Central memory CD8-positive, alpha-beta T cell (primary cell): ENCODE data around the gene IGSF9B.
A peak's percentile ranks its signal among the peaks of the same experiment; 100 is the strongest.

Experiments
- ATAC-seq: fragments of 150-1000 bp; cut with Tn5 transposase; replicated peaks from 2 replicates; pipeline ENCODE4 v1.10.0; 2022; ENCODE audit warnings: mild to moderate bottlenecking, moderate FRiP score, moderate number of reproducible peaks; ENCODE audit not compliant: poor library complexity, severe bottlenecking; ENCODE audit errors: extremely low read depth
- DNase-seq, 2 donors: peaks; one replicate each; pipeline ENCODE4 v3.0.0; 2021; ENCODE audit warnings: low spot score in 2 of 2
- H3K27ac Mint-ChIP-seq: one replicate; pipeline ENCODE4 v1.8.0; 2022; ENCODE audit warnings: low read depth, mild to moderate bottlenecking, moderate library complexity, mixed read lengths
- H3K27me3 Mint-ChIP-seq: one replicate; pipeline ENCODE4 v1.8.0; 2022; ENCODE audit warnings: mixed read lengths
- H3K36me3 Mint-ChIP-seq: one replicate; pipeline ENCODE4 v1.8.0; 2022; ENCODE audit warnings: mild to moderate bottlenecking, moderate library complexity, mixed read lengths; ENCODE audit not compliant: insufficient read depth
- H3K4me1 Mint-ChIP-seq: one replicate; pipeline ENCODE4 v1.8.0; 2022; ENCODE audit warnings: mixed read lengths
- H3K4me3 Mint-ChIP-seq: one replicate; pipeline ENCODE4 v1.8.0; 2022; ENCODE audit warnings: mild to moderate bottlenecking, moderate library complexity, mixed read lengths
- H3K9me3 Mint-ChIP-seq: one replicate; pipeline ENCODE4 v1.8.0; 2022; ENCODE audit warnings: mixed read lengths

IGSF9B gene

GRCh38 chr11:133895061-133895479 lies 61.7 kb downstream of the IGSF9B start:
- DNase-seq, result no peak
- no peaks in the 10 kb centered on the region for H3K36me3 Mint-ChIP-seq
- no peaks in the 10 kb centered on the region for H3K4me1 Mint-ChIP-seq
- H3K27ac Mint-ChIP-seq, result no peak overlapping the region
- no peaks in the 10 kb centered on the region for H3K9me3 Mint-ChIP-seq
- no peak for ATAC-seq
- H3K4me3 Mint-ChIP-seq, result no peak overlapping the region
- peaks cover 25% of the 10 kb centered on the region for H3K27me3 Mint-ChIP-seq

GRCh38 chr11:133893381-133893780 lies 63.4 kb downstream of the IGSF9B start:
- no peaks in the 10 kb centered on the region for H3K4me1 Mint-ChIP-seq
- DNase-seq, result peak in 1 of 2 donors; percentile 0
- no peak overlapping the region for H3K4me3 Mint-ChIP-seq
- peaks cover 42% of the 10 kb centered on the region for H3K27me3 Mint-ChIP-seq
- no peaks in the 10 kb centered on the region for H3K36me3 Mint-ChIP-seq
- H3K9me3 Mint-ChIP-seq, result no peaks in the 10 kb centered on the region
- H3K27ac Mint-ChIP-seq, result no peak overlapping the region
- ATAC-seq, result no peak

- Mint-ChIP-seq H3K27me3 (peaks cover 48% of the 10 kb centered on the region), H3K9me3 (no peaks in the 10 kb centered on the region), H3K4me1 (no peaks in the 10 kb centered on the region), H3K4me3 (no peak overlapping the region), H3K27ac (no peak overlapping the region), H3K36me3 (no peaks in the 10 kb centered on the region)
- peak in 1 of 2 donors; percentile 8 for DNase-seq
- ATAC-seq, result no peak
These were observed 64.0 kb downstream of the IGSF9B start for GRCh38 chr11:133892584-133893380.

GRCh38 chr11:133892126-133892525 lies 64.6 kb downstream of the IGSF9B start:
- Mint-ChIP-seq H3K36me3 (no peaks in the 10 kb centered on the region), H3K27me3 (peaks cover 54% of the 10 kb centered on the region), H3K4me1 (no peaks in the 10 kb centered on the region), H3K4me3 (no peak overlapping the region), H3K27ac (no peak overlapping the region), H3K9me3 (no peaks in the 10 kb centered on the region)
- ATAC-seq (no peak), DNase-seq (peak; percentile 2 to 4)

- Mint-ChIP-seq H3K27ac (no peak overlapping the region), H3K9me3 (no peaks in the 10 kb centered on the region), H3K27me3 (peaks cover 74% of the 10 kb centered on the region), H3K4me1 (no peaks in the 10 kb centered on the region), H3K36me3 (no peaks in the 10 kb centered on the region), H3K4me3 (no peak overlapping the region)
- DNase-seq (no peak), ATAC-seq (no peak)
These were observed 66.9 kb downstream of the IGSF9B start for GRCh38 chr11:133889893-133890292.

GRCh38 chr11:133889188-133889587 lies 67.6 kb downstream of the IGSF9B start:
- DNase-seq (no peak), ATAC-seq (no peak)
- H3K4me1 Mint-ChIP-seq, result no peaks in the 10 kb centered on the region
- H3K27me3 Mint-ChIP-seq, result peaks cover 81% of the 10 kb centered on the region
- no peak overlapping the region for H3K27ac Mint-ChIP-seq
- H3K36me3 Mint-ChIP-seq, result no peaks in the 10 kb centered on the region
- no peak overlapping the region for H3K4me3 Mint-ChIP-seq
- no peaks in the 10 kb centered on the region for H3K9me3 Mint-ChIP-seq

GRCh38 chr11:133887692-133888332 lies 69.0 kb downstream of the IGSF9B start:
- Mint-ChIP-seq H3K9me3 (peaks cover 4% of the 10 kb centered on the region), H3K27me3 (peaks cover 93% of the 10 kb centered on the region)

GRCh38 chr11:133886029-133886428 lies 70.7 kb downstream of the IGSF9B start:
- Mint-ChIP-seq H3K9me3 (peaks cover 7% of the 10 kb centered on the region), H3K4me3 (no peak overlapping the region), H3K36me3 (no peaks in the 10 kb centered on the region), H3K27ac (no peak overlapping the region), H3K4me1 (no peaks in the 10 kb centered on the region), H3K27me3 (peaks cover 90% of the 10 kb centered on the region)
- DNase-seq (no peak), ATAC-seq (no peak)

More at GRCh38 chr11:133887692-133888332, 69.0 kb downstream of the IGSF9B start:
- ATAC-seq, result no peak
- no peak overlapping the region for H3K4me3 Mint-ChIP-seq
- H3K27ac Mint-ChIP-seq, result no peak overlapping the region
- no peaks in the 10 kb centered on the region for H3K36me3 Mint-ChIP-seq
- no peaks in the 10 kb centered on the region for H3K4me1 Mint-ChIP-seq
- DNase-seq, result no peak

- no peaks in the 10 kb centered on the region for H3K9me3 Mint-ChIP-seq
- no peak overlapping the region for H3K27ac Mint-ChIP-seq
- ATAC-seq, result no peak
- H3K36me3 Mint-ChIP-seq, result no peaks in the 10 kb centered on the region
- no peak overlapping the region for H3K4me3 Mint-ChIP-seq
- no peaks in the 10 kb centered on the region for H3K4me1 Mint-ChIP-seq
- peaks cover 32% of the 10 kb centered on the region for H3K27me3 Mint-ChIP-seq
- DNase-seq, result no peak
These were observed 84.6 kb downstream of the IGSF9B start for GRCh38 chr11:133872160-133872559.

- no peaks in the 10 kb centered on the region for H3K4me1 Mint-ChIP-seq
- ATAC-seq, result no peak
- H3K9me3 Mint-ChIP-seq, result no peaks in the 10 kb centered on the region
- no peak for DNase-seq
- no peak overlapping the region for H3K27ac Mint-ChIP-seq
- H3K4me3 Mint-ChIP-seq, result no peak overlapping the region
- H3K27me3 Mint-ChIP-seq, result peaks cover 29% of the 10 kb centered on the region
- H3K36me3 Mint-ChIP-seq, result peaks cover 2% of the 10 kb centered on the region
These were observed 89.3 kb downstream of the IGSF9B start for GRCh38 chr11:133867456-133867855.

- no peak overlapping the region for H3K4me3 Mint-ChIP-seq
- ATAC-seq, result no peak
- H3K4me1 Mint-ChIP-seq, result no peaks in the 10 kb centered on the region
- no peak overlapping the region for H3K27ac Mint-ChIP-seq
- H3K27me3 Mint-ChIP-seq, result peaks cover 20% of the 10 kb centered on the region
- peaks cover 2% of the 10 kb centered on the region for H3K36me3 Mint-ChIP-seq
- no peaks in the 10 kb centered on the region for H3K9me3 Mint-ChIP-seq
- no peak for DNase-seq
These were observed 91.3 kb downstream of the IGSF9B start for GRCh38 chr11:133865466-133865865.

- Mint-ChIP-seq H3K9me3 (no peaks in the 10 kb centered on the region), H3K4me1 (no peaks in the 10 kb centered on the region), H3K36me3 (peaks cover 2% of the 10 kb centered on the region), H3K27ac (no peak overlapping the region), H3K4me3 (no peak overlapping the region), H3K27me3 (peaks cover 27% of the 10 kb centered on the region)
- no peak for ATAC-seq
- DNase-seq, result no peak
These were observed 92.0 kb downstream of the IGSF9B start for GRCh38 chr11:133864756-133865155.

- H3K4me1 Mint-ChIP-seq, result no peaks in the 10 kb centered on the region
- no peak overlapping the region for H3K27ac Mint-ChIP-seq
- H3K27me3 Mint-ChIP-seq, result peaks cover 53% of the 10 kb centered on the region
- DNase-seq (no peak), ATAC-seq (no peak)
- H3K4me3 Mint-ChIP-seq, result no peak overlapping the region
- H3K9me3 Mint-ChIP-seq, result no peaks in the 10 kb centered on the region
- peaks cover 2% of the 10 kb centered on the region for H3K36me3 Mint-ChIP-seq
These were observed 96.6 kb downstream of the IGSF9B start for GRCh38 chr11:133860151-133860550.
